GM21619 (cell line): ENCODE measurements around the gene GRID2.

Experiments used
- ATAC-seq: cut with Tn5 transposase; IDR thresholded peaks from one replicate; pipeline ENCODE4 v1.9.1; 2021; ENCODE audit not compliant: unreplicated experiment

GRID2 gene

DNA sequence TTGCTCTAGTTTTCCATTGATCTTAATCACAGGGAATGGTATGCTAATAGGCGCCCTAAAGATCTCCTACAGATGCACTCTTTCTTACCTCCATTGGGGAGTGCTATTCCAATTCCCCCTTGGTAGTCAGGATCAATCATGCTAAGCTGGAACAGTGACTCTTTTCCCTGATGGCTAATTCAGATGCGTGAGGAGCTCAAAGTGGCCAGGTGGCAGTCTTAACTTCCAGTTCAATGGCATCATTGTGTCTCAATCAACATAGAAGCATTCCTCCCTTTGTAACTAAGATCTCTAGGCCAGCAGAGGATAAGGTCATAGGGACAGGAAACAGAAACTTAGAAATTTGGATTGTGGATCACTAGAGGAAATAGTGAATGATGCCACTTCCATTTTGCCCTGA lies 216.8 kb downstream of the GRID2 start:
- ATAC-seq: no peak

DNA sequence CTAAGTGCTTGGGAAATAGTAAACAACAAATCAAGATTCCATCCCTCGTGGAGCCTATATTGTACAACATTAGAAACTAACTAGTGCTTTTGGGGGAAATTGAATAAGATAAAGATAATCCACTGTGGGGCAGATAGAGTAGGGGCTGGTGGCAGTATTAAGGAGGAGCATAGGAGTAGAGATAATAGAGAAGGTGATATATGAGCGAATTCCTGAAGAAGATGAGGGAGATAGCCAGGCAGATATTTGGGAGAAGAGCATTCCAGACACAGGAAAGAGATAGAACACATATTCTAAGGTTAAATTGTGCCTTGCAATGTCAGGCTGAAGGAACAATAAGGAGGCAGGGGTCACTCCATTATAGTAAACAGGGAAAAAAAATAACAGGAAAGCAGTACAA lies 218.2 kb downstream of the GRID2 start:
- no peak for ATAC-seq

DNA sequence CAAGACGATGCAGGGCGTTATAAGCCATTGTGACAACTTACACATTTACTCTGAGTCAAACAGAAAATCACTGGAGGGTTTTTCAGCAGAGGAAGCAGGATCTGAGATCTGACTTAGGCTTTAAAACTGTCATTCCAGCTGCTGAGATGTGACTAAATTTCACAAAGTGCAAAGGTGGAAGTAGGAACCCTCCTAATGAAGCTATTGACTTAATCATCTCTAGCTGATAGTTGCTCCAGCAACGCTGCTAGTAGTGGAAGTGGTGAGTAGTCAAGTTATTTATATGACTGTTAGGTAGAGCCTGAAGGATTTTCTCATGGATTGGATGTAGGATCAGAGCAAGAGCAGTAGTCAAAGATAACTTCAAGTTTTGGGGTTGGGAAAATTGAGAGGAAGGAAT lies 218.6 kb downstream of the GRID2 start:
- no peak for ATAC-seq

DNA sequence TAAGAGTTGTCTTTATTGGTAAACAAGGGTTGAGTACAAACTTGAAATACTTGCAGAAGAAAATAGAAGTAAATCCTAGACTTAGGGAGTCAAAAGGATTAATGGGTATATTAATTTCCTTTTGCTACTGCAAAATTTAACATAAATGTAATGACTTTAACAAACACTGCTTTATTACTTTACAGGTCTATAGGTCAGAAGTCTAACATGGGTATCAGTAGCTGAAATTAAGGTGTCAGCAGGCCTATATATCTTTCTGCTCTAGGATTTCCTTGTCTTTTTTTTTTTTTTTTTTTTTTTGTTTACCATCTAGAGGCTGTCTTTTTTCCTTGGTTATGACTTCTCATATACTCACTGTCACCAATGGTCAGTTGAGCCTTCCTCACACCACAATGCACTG lies 220.4 kb downstream of the GRID2 start:
- no peak for ATAC-seq

DNA sequence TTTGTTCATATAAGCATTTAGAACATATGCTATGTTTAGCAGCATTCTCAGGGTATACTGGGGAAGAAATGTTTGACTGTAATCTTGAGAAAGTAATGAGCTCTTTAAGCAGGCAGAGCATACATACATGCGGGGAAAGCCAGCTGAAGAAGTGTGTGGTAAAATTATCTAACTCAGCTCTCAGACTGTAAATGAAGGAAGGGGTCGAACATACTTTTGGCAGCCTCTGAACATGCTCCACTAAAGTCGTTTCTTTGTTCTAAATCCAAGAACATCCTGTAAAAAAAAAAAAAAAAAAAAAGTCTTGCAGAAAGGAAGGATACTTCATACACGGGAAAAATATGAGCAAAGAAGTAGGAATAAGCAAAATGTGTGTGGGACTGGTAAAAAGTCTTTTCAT lies 224.8 kb downstream of the GRID2 start:
- ATAC-seq: no peak

DNA sequence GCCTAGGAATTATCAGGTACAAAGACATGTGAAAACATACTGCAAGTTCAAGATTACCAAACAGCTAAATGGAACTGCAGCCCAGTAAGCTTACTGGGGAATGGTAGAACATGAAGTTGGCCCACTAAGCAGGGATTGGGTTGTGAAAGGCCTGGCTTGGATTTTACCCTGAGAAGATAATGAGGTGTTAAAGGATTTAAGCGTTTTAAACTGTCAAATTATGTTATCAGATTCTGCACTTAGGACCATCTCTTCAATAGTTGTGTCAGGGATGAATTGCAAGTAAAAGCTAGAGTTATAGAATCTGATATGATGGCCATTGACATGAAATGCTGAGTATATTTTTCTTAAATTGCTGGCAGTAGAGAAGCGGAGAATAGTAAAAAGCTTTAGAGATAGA lies 225.7 kb downstream of the GRID2 start:
- ATAC-seq: no peak

DNA sequence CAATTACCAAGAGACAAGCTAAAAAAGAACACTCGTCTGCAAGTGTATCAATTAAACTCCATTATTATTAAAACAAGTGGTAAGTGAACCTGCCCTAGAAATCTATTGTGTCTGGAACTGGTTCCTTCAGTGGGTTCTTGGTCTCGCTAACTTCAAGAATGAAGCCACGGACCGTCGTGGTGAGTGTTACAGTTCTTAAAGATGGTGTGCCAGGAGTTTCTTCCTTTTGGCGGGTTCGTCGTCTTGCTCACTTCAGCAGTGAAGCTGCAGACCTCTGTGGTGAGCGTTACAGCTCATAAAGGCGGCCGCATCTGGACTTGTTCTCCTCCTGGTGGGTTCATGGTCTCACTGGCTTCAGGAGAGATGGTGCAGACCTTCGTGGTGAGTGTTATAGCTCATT lies 231.8 kb downstream of the GRID2 start:
- ATAC-seq: no peak

DNA sequence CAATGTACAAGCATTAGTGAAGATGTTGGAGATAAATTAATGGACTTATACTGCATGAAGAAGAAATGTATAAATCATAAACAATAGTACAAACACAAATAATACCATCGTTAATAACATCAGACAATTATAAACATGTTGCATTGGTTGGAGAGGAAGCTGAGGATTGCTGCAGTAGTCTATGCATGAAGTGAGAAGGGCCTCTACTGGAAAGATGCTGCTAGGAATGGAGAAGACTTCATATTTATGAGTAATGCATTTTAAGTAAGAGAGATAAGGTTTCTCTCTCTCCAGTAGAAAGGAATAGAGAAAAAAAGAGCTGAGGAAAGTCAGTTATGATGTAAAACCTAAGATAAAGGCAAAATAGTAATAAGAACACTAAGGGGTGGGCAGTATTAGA lies 247.8 kb downstream of the GRID2 start:
- ATAC-seq: no peak

DNA sequence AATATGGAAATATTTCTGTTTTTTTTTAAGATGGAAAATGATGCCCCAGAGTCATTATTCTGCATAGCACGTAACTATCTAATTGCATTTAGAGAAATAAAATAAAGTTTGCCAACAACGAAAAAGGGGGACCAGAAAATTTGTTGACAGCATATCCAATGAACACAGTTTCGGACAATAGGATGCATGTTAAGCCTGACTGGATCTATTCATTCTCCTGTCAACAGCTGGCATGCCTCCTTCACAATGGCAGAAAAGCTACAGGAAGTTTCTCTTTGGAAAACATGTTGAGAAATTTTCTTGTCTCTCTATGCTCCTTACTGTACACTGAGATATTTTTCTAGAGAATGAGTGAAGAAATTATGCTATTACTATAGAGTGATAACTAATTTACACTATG lies 262.5 kb downstream of the GRID2 start:
- no peak for ATAC-seq

DNA sequence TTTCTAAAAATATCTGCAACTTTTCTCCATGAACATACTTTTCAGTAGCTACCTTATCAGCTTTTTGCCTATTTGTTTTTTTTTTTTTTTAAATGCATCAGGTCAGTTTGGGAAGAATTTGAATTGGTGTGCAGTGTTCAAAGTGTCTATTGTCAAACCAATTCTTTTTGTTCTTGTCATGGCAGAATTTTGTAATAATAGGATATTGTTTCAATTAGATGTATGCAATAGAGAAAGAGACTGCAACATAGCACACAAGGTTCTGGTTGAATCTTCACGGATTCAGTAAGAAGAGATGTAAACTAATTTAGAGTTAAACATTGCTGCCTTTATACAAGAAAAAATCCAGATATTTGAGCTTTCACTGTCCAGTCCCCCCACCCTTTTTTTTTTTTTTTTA lies 277.1 kb downstream of the GRID2 start:
- no peak for ATAC-seq

DNA sequence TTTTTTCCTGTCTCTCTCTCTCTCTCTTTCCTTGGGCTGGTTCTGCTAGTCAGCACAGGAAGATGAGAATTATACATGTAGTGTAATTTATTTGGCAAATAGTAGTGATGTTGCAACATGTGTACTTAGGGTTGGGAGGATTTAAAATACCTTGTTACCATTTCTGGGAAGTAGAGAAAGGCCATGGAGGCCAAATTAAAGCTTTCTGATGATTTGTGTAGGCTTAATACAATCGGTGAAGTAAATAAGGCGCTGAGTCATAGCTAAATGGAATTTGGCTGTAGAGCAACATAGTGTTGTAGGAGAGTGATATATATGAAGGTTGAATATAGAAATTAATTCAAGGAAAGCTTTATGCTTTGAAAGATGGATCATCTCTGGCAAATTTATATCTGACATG lies 295.3 kb downstream of the GRID2 start:
- ATAC-seq: no peak

DNA sequence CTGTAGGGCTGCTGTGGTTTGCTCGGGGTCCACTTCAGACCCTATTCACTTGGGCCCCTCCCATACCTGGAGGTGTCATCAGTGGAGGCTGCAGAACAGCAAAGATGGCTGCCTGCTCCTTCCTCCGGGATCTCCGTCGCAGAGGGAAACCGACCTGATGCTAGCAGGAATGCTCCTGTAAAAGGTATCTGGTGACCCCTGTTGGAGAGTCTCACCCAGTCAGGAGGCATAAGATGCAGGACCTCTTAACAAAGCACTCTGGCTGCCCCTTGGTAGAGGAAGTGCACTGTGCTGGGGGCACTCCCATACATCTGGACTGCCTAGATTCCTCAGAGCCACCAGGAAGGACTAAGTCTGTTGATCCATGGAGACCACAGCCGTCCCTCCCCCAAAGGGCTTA lies 296.9 kb downstream of the GRID2 start:
- no peak for ATAC-seq

DNA sequence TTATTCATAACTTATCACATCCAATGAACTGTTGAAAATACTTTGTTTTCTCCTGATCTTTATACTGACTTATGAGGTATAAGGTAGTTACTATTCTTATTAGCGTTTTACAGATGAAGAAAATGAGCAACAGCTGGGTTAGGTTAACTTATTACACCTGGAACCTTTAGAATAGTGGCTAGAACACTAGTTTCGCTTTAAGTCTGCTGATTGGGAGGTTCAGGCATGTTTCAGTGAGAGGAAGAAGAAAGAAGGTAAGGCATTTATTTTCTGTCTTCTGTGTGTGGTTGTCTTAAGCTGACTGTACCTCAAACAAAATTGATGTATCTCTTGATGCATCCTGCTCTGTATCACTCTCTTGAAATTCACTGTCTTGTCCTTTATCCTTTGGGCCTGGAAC lies 302.5 kb downstream of the GRID2 start:
- no peak for ATAC-seq

DNA sequence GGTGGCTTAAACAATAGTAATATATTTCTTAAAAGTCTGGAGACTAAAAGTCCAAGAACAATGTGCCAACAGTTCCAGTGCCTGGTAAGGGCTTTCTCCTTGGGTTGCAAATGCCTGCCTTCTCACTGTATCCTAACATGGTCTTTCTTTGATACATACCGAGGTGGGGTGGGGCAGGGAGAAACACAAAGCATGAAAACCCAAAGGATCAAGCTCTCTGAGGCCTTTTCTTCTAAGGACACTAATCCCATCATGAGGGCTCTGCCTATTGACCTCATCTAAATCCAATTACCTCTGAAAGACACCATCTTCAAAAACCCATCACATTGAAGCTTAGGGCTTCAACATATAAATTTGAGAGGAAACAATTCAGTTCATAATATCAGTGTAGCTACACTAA lies 311.3 kb downstream of the GRID2 start:
- no peak for ATAC-seq

DNA sequence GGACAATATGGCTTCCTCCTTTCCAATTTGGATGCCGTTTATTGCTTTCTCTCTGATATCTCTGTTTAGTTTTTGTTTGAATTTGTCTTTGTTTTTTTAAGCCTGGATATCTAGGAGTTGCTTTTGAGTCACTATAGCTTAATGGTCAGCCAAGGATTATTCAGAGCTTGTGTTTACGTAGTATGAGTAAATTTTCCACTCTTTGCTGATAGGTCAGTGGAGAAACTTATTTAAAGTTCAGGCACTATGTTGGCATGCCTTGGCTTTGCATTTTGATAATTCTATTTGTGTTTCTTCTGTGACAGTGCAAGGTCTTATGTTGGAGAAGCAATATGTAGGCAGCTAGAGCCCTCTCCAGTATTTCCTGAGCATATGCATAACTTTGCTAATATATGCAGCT lies 315.2 kb downstream of the GRID2 start:
- ATAC-seq: no peak

DNA sequence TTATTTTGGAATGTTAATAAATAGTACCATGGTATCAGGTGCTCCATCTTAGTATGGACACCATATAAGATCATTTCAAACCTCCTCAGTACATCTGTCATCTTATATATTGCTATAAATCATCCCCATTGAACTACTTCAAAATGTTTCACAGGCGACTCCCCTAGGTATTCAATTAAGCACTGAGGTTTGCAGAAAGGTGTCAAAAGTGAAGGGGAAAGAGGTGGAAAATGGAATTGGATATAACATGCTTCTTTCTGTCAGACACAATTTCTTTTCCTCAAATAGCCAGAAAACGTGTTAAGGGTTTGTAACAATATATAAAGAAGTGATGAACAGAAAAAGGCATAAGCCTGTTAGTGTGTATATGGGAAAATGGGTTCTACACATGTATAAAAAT lies 325.5 kb downstream of the GRID2 start:
- ATAC-seq: no peak

DNA sequence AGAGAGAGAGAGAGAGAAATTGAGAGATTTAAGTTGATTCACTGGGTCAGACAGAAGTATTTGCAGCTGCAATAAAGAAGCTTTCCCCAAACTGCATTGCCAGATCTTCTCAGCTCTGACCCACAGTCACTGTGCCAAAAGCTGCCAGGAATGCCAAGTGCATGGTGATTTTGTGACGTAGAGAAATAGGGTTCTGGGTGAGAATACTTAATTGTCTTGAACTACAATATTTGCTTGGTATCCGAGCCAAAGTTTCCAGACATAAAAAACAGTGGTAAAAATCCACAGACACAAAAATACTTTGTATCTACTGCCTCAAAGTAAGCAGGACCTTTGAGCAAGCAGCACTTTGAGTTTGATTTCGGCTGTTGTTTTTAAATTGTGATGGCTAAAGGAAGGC lies 331.1 kb downstream of the GRID2 start:
- no peak for ATAC-seq

DNA sequence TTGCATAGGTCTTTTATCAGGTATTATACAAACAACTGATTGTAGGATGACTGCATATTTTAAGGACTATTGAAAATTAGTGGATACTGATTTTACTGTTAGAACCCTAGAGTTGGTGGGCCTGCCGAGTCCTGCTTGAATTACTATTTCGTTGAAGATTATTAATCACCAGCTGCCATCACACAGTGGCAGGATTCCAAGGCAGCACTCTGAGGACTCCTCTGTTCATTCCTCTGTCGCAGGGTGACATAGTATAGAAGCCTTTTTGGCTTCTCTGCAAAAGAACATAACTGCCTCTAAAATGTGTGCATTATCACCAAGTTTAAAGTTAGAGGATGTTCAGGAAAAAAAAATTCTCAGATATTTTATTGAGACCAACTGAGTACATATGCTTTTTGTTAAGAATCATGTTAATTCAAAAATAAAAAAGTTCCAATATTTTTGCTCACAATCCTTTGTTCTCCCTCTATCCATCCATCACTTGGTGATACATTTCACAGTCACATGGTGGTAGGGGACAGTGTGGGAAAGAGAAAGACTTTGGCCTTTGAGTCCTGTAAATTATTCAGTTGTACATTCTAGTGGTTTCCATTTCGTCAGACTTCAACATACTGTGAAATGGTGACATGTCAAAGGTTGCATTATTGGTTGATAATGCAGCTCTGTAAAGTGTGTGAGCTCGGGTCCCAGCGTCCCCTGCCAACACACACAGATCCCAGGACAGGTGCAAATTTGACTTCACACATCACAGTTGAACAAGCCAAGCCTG lies 332.5 kb downstream of the GRID2 start:
- ATAC-seq: no peak

DNA sequence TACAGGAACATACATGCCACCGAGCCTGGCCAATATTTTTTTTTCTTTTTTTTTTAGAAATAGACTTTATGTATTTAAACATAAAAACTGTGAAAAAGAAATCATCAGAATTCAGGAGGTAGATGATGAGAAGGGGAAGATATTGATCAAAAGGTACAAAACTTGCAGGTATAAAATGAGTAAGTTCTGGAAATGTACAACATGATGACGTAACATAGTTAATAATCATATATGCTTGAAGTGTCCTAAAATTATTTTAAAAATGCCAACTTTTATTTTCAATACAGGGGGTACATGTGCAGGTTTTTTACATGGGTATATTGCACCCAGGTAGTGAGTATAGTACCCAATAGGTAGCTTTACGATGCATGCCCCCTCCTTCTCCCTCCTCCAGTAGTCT lies 337.6 kb downstream of the GRID2 start:
- no peak for ATAC-seq

DNA sequence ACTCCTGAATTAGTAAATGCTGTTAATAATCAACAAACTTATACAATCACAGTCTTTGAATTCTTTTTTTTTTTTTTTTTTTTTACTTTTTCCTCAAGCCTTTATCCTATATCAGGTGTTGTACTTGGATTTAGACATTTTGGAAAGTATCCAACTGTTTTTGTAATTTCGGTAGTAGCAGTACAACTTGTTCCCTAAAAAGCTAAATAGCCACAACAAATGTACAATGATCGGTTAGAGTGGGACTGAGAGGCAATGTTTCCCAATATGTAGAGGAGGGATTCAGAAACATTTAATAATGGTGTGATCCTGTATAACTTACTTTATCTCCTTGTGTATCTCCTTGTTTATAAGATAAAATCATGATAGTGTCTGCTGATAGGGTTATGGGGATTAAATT lies 343.1 kb downstream of the GRID2 start:
- no peak for ATAC-seq

DNA sequence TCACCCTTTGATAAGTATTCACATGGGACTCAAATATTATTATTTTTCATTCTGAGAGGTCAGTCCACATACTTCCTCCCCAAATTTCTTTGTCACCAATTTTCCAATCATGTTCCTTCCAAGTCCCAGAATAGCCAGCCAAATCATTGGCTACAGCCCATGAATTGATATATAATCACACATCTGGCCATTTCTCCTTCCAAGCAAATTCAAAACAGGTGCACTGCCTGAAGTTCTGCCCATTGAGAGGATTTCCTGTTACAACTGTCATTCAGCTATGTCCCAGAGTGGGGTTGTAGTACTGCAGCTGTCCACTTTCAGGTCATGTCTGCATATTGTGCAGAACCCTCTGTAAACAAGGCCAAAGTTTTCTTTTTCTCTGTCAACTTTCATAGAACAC lies 347.8 kb downstream of the GRID2 start:
- no peak for ATAC-seq

DNA sequence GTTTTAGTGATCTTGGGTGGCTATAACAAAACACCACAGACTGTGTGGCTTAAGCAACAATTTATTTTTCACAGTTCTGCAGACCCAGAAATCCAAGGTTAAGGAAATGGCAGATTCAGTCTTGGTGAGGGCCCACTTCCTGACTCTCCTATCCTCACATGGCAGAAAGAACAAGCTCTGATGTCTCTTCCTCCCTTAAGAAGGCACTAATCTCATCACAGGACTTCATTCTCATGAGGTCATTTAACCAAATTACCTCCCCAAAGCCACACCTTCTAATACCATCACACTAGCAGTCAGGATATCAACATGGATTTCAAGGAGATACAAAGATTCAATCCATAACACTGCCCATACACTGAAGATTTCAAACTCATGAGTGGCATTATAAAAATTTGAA lies 350.3 kb downstream of the GRID2 start:
- no peak for ATAC-seq

DNA sequence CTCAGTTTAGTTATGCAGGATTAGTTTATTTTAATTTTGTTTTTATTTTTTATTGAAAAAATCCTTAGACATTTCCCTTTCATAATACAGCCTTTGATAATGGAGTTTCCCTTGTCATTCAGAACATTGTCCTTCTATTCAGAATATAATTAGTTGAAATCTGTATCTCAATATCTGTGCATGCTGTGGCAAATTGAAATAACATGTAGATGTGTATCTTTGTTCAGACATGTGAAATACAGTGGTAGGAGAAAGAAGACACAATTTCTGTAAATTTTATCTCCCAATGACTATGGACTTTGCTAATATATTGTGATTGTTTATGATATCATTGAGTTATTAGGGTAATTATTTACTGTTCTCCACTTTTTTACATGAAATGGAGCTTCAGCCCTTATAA lies 353.9 kb downstream of the GRID2 start:
- no peak for ATAC-seq

DNA sequence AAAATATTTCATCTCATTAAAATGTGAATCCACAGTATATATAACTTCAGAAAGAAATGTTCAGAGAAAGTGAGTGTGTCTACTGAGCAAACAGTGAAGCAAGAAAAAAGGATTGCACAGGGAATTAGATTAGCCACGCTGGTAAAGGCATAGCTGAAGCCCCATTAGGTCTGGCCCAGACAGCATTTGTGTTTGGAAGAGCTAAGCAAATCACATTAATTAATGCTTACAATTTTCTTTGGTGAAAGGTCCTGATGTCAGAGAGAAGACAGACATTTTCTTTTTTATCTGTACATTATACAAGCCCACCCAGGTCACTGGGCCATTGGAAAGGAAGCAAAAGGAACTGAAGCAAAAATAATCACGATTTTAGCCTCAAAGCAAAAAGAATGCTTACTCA lies 354.6 kb downstream of the GRID2 start:
- ATAC-seq: no peak
